B cell (primary cell): Measurements from ENCODE around the gene ARFGAP2. TPM values are rescaled to one million over a fixed set of nuclear protein-coding genes. Genes with fewer than 3 reads are reported as not detected.
A peak's percentile ranks its signal among the peaks of the same experiment; 100 is the strongest.

ENCODE experiments used
- ATAC-seq: fragments of 200-7000 bp; cut with Tn5 transposase; one replicate; pipeline ENCODE4 v1.10.0; 2021; ENCODE audit warnings: low read depth, mild to moderate bottlenecking, moderate number of reproducible peaks, moderate library complexity
- CTCF ChIA-PET: fragments of 350-600 bp; sonication (Branson Sonifier 250); formaldehyde crosslinking; loops from one replicate; lab custom pipeline; 2021; ENCODE audit warnings: antibody characterized with exemption, inconsistent platforms; lab: Charles Lee
- POLR2A ChIA-PET: fragments of 350-600 bp; sonication (Branson Sonifier 250); formaldehyde crosslinking; loops from one replicate; lab custom pipeline; 2021; ENCODE audit warnings: antibody characterized with exemption; lab: Charles Lee
- DNase-seq: peaks from one replicate; pipeline ENCODE4 v3.0.0; 2013
- H2AFZ ChIP-seq: 2 replicates; pipeline ENCODE4 v1.6.1; 2012; ENCODE audit warnings: mild to moderate bottlenecking, low read depth, low read length; ENCODE audit not compliant: insufficient read depth, poor library complexity, severe bottlenecking
- H3K27ac ChIP-seq, 2 donors: 1 replicate in 1 of 2; 2 replicates in 1 of 2; pipeline ENCODE4 v1.5.1; 2012 to 2013; ENCODE audit warnings: low read length in 2 of 2, mild to moderate bottlenecking in 2 of 2, moderate library complexity in 1 of 2
- H3K27me3 ChIP-seq, 4 experiments: fragments of 200-600 bp in 1 of 4; sonication (generic) in 1 of 4; replicated peaks in 1 of 4; 1 replicate in 2 of 4; 2 replicates in 2 of 4; pipeline versions ENCODE4 v1.6.1 to v1.7.0; 2013 to 2016; ENCODE audit warnings: low read length in 3 of 4, mild to moderate bottlenecking in 2 of 4, mixed read lengths in 1 of 4, moderate library complexity in 1 of 4; ENCODE audit not compliant: insufficient read depth in 4 of 4, control insufficient read depth in 3 of 4; ENCODE audit errors: control extremely low read depth in 1 of 4
- H3K36me3 ChIP-seq, 2 experiments: replicated peaks in 1 of 2; 1 replicate in 1 of 2; 2 replicates in 1 of 2; pipeline versions ENCODE4 v1.6.1 to v1.7.1; 2013; ENCODE audit warnings: low read length in 1 of 2; ENCODE audit not compliant: insufficient read depth in 2 of 2, control insufficient read depth in 1 of 2; ENCODE audit errors: control extremely low read depth in 1 of 2, extremely low read depth in 1 of 2
- H3K4me1 ChIP-seq, 2 donors: fragments of 200-600 bp in 1 of 2; sonication (generic) in 1 of 2; 1 replicate in 1 of 2; 2 replicates in 1 of 2; pipeline versions ENCODE4 v1.5.1 to v1.6.1; 2013 to 2017; ENCODE audit warnings: low read length in 2 of 2; ENCODE audit not compliant: control insufficient read depth in 2 of 2, insufficient read depth in 2 of 2
- H3K4me2 ChIP-seq: replicated peaks from 2 replicates; pipeline ENCODE3; 2012; ENCODE audit warnings: mild to moderate bottlenecking, low read depth, low read length; ENCODE audit not compliant: poor library complexity, severe bottlenecking
- H3K4me3 ChIP-seq, 5 experiments: fragments of 200-600 bp in 1 of 5; sonication (generic) in 1 of 5; 1 replicate in 3 of 5; 2 replicates in 2 of 5; pipeline versions ENCODE4 v1.5.1 to v1.7.0; 2011 to 2016; ENCODE audit warnings: low read length in 4 of 5, mild to moderate bottlenecking in 4 of 5, low read depth in 2 of 5, control low read depth in 1 of 5, moderate library complexity in 1 of 5; ENCODE audit not compliant: insufficient read depth in 1 of 5; ENCODE audit errors: control extremely low read depth in 1 of 5, extremely low read depth in 1 of 5
- H3K79me2 ChIP-seq: fragments of 200-600 bp; sonication (generic); one replicate; pipeline ENCODE4 v1.6.0; 2016; ENCODE audit warnings: low read length; ENCODE audit not compliant: control insufficient read depth, insufficient read depth
- H3K9ac ChIP-seq: fragments of 200-600 bp; sonication (generic); 2 replicates; pipeline ENCODE4 v1.6.1; 2017; ENCODE audit warnings: mild to moderate bottlenecking, low read length, moderate library complexity
- H3K9me3 ChIP-seq, 3 donors: one replicate each; pipeline versions ENCODE4 v1.6.1 to v1.7.1; 2013; ENCODE audit warnings: low read length in 2 of 3; ENCODE audit not compliant: control insufficient read depth in 2 of 3, insufficient read depth in 1 of 3; ENCODE audit errors: control extremely low read depth in 1 of 3
- H4K20me1 ChIP-seq: 2 replicates; pipeline ENCODE4 v1.6.0; 2012; ENCODE audit warnings: mild to moderate bottlenecking, low read length; ENCODE audit not compliant: insufficient read depth, control insufficient read depth, poor library complexity, severe bottlenecking
- H3K27ac Mint-ChIP-seq: one replicate; pipeline ENCODE4 v1.8.0; 2021; ENCODE audit warnings: mixed read lengths
- H3K27me3 Mint-ChIP-seq: one replicate; pipeline ENCODE4 v1.8.0; 2021; ENCODE audit warnings: mixed read lengths
- H3K4me1 Mint-ChIP-seq: one replicate; pipeline ENCODE4 v1.8.0; 2021; ENCODE audit warnings: mixed read lengths
- H3K4me3 Mint-ChIP-seq: one replicate; pipeline ENCODE4 v1.8.0; 2021; ENCODE audit warnings: mixed read lengths
- H3K9me3 Mint-ChIP-seq: one replicate; pipeline ENCODE4 v1.8.0; 2022; ENCODE audit warnings: mixed read lengths; ENCODE audit not compliant: insufficient read depth
- CTCF ChIP-seq: fragments of 200-600 bp; IDR thresholded peaks from one replicate; pipeline ENCODE4 v1.8.0; 2022; ENCODE audit warnings: antibody characterized with exemption, mild to moderate bottlenecking
- EZH2 ChIP-seq: IDR thresholded peaks from 2 replicates; pipeline ENCODE4 v1.6.1; 2012; ENCODE audit warnings: borderline replicate concordance, low read depth, mild to moderate bottlenecking, moderate library complexity, low read length; ENCODE audit not compliant: insufficient read depth, poor library complexity, severe bottlenecking
- WGBS: methylation state at CpG from one replicate; pipeline ENCODE4 v1.1.5; 2013; ENCODE audit warnings: missing lambda C conversion rate; ENCODE audit not compliant: insufficient coverage; 5-methylcytosine and 5-hydroxymethylcytosine counted together
- intact Hi-C: fragments of 100-400 bp; cut with micrococcal nuclease; formaldehyde crosslinking; loops from one replicate; pipeline ENCODE4 v1.10.0; 2022
- polyA plus RNA-seq: library from polyadenylated mRNA; depleted of rRNA; stranded (reverse); fragments of >200 nt; gene quantifications from 2 replicates; pipeline ENCODE4 v1.2.3, GENCODE V29; 2012
- total RNA-seq, 2 donors: library from RNA; stranded (reverse); fragments of 120-200 nt in 1 of 2; gene quantifications; 1 replicate in 1 of 2; 2 replicates in 1 of 2; pipeline versions ENCODE4 v1.2.3 to v1.2.4, GENCODE V29; 2013 to 2022

The ARFGAP2 gene
- total and polyA plus RNA-seq, 2 donors (not counting 1 experiment from before 2014, with no cell fraction given) = 141 to 200 TPM

GRCh38 chr11:47163193-47163592, 13.5 kb downstream of the ARFGAP2 start:
- Histone ChIP-seq H3K4me1 (peaks cover 0 to 2% of the 10 kb centered on the region in 2 donors), H3K27ac (no peak overlapping the region), H3K4me3 (no peak overlapping the region), H3K36me3 (peaks cover 0 to 57% of the 10 kb centered on the region in 2 experiments), H2AFZ (no peak overlapping the region), H3K79me2 (peaks cover 16% of the 10 kb centered on the region), H3K4me2 (no peak overlapping the region), H3K27me3 (no peaks in the 10 kb centered on the region), H4K20me1 (peaks cover 49% of the 10 kb centered on the region), H3K9ac (no peak overlapping the region), H3K9me3 (no peaks in the 10 kb centered on the region)
- TF ChIP-seq EZH2 = no peak
- no peak for TF ChIP-seq CTCF
- 96% methylated on average over 2 of the region's 3 CpGs for WGBS
- Mint-ChIP-seq H3K27me3 (no peaks in the 10 kb centered on the region), H3K4me3 (no peak overlapping the region), H3K4me1 (peaks cover 1% of the 10 kb centered on the region), H3K27ac (no peak overlapping the region), H3K9me3 (no peaks in the 10 kb centered on the region)
- DNase-seq (no peak), ATAC-seq (no peak)
- intact Hi-C loops = no loop called here
- ChIA-PET POLR2A (interaction anchor here (0.7 kb wide), 1 partner anchor 188 kb away, joined by 7 read pairs; no protein-coding TSS in a partner anchor), CTCF (interaction anchor here (0.6 to 3.1 kb wide), 9 partner anchors 10 to 500 kb away, joined by 3 to 33 read pairs (median 3); no protein-coding TSS in a partner anchor)

- POLR2A ChIA-PET = interaction anchor here (0.7 kb wide), 1 partner anchor 189 kb away, joined by 7 read pairs; no protein-coding TSS in a partner anchor
- peaks cover 0 to 49% of the 10 kb centered on the region in 2 experiments for H3K36me3 ChIP-seq
- Mint-ChIP-seq H3K4me3 (no peak overlapping the region), H3K27me3 (no peaks in the 10 kb centered on the region), H3K9me3 (no peaks in the 10 kb centered on the region), H3K4me1 (peaks cover 1% of the 10 kb centered on the region), H3K27ac (no peak overlapping the region)
- H2AFZ ChIP-seq = no peak overlapping the region
- CTCF ChIA-PET = interaction anchor here (0.6 to 3.1 kb wide), 8 partner anchors 8 to 463 kb away, joined by 3 to 33 read pairs (median 6); no protein-coding TSS in a partner anchor
- ATAC-seq = no peak
- H3K27ac ChIP-seq = no peak overlapping the region
- DNase-seq = peak; percentile 12
- 89% methylated on average over 5 of the region's 5 CpGs for WGBS
- no peaks in the 10 kb centered on the region for H3K27me3 ChIP-seq
- H3K9me3 ChIP-seq = no peaks in the 10 kb centered on the region
- intact Hi-C loops = no loop called here
- no peak overlapping the region for H3K9ac ChIP-seq
- H3K4me1 ChIP-seq = peaks cover 0 to 2% of the 10 kb centered on the region in 2 donors
- no peak for TF ChIP-seq EZH2
- H4K20me1 ChIP-seq = peaks cover 41% of the 10 kb centered on the region
- H3K79me2 ChIP-seq = peaks cover 10% of the 10 kb centered on the region
- no peak overlapping the region for H3K4me2 ChIP-seq
- H3K4me3 ChIP-seq = no peak overlapping the region
Observed at GRCh38 chr11:47162426-47162825, 14.3 kb downstream of the ARFGAP2 start.
